ENCODE results near the gene ELMOD1.

The ELMOD1 gene

DNA sequence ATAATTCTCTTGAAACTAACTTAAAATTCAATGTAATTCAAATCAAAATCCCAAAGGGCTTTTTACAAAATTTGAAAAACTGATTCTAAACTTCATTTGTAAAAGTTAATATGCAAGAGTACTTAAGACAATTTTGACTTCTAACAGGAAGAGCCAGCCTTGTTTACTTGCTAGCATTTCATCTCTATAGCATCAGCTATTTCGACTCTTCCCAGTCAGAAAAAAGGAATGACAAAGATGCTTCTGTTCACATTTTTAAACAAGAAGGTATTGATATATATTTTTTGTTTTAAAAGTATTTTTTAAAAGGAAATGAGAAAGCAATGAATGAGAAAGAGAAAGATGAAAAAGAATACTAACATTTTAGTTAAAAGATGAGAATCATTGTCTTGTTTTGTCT is 104.5 kb downstream of the ELMOD1 start:
- ChIA-PET CTCF (interaction anchor here (0.7 to 4.3 kb wide), 5 partner anchors 12 to 145 kb away, joined by 3 to 24 read pairs (median 3); no protein-coding TSS in a partner anchor), POLR2A (no interaction called here)
- TF ChIP-seq, protein P1, sequence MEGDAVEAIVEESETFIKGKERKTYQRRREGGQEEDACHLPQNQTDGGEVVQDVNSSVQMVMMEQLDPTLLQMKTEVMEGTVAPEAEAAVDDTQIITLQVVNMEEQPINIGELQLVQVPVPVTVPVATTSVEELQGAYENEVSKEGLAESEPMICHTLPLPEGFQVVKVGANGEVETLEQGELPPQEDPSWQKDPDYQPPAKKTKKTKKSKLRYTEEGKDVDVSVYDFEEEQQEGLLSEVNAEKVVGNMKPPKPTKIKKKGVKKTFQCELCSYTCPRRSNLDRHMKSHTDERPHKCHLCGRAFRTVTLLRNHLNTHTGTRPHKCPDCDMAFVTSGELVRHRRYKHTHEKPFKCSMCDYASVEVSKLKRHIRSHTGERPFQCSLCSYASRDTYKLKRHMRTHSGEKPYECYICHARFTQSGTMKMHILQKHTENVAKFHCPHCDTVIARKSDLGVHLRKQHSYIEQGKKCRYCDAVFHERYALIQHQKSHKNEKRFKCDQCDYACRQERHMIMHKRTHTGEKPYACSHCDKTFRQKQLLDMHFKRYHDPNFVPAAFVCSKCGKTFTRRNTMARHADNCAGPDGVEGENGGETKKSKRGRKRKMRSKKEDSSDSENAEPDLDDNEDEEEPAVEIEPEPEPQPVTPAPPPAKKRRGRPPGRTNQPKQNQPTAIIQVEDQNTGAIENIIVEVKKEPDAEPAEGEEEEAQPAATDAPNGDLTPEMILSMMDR (IDR thresholded peaks at IDR 0.05; ENCODE audit: insufficient read depth, low read length, missing control alignments): no peak
- no peak for DNase-seq (ENCODE audit: low read depth, low spot score)
- no peak overlapping the region for H3K4me3 ChIP-seq (ENCODE audit: low read depth, low read length)

DNA sequence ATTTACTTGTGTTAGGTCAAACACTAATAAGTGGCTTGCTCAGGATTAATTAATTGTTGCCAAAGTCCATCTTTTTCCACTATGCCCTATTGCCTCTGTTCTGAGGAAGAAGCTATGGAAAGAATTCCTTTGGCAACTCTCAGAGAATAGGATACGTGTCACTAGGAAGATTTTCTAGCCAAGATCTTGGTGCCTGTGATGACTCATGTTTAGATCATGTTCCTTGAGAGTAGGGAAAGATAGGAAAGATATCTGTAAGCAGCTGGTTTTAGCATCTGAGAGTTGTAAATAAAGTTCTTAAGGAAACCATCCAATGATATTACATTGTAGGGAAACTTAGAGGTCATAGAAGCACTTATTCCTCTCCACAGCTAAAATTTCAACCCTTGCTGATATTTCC is 105.2 kb downstream of the ELMOD1 start:
- peak; percentile 82 for DNase-seq (ENCODE audit: low read depth, low spot score)
- ChIA-PET POLR2A (no interaction called here), CTCF (interaction anchor here (0.7 to 4.3 kb wide), 5 partner anchors 11 to 146 kb away, joined by 3 to 24 read pairs (median 8); no protein-coding TSS in a partner anchor)
- no peak overlapping the region for H3K4me3 ChIP-seq (ENCODE audit: low read depth, low read length)
- TF ChIP-seq, protein P1 (IDR thresholded peaks at IDR 0.05; ENCODE audit: insufficient read depth, low read length, missing control alignments): no peak

DNA sequence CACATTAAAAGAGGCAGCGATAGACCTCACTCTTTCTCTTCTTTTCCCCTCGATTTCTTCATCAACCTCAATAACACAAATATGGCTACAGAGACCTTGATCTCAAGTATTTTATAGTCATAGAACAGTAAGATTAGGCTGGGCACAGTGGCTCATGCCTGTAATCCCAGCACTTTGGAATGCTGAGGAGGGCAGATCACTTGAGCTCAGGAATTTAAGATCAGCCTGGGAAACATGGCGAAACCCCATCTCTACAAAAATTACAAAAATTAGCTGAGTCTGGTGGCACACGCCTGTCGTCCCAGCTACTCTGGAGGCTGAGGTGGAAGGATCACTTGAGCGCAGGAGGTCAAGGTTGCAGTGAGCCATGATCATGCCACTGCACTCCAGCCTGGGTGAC is 106.3 kb downstream of the ELMOD1 start:
- DNase-seq (ENCODE audit: low read depth, low spot score): no peak
- TF ChIP-seq, protein P1 (IDR thresholded peaks at IDR 0.05; ENCODE audit: insufficient read depth, low read length, missing control alignments): no peak
- H3K4me3 ChIP-seq (ENCODE audit: low read depth, low read length): no peak overlapping the region
- CTCF ChIA-PET: interaction anchor here (1.4 to 4.3 kb wide), 4 partner anchors 8 to 134 kb away, joined by 5 to 24 read pairs (median 8); no protein-coding TSS in a partner anchor
- POLR2A ChIA-PET: no interaction called here

DNA sequence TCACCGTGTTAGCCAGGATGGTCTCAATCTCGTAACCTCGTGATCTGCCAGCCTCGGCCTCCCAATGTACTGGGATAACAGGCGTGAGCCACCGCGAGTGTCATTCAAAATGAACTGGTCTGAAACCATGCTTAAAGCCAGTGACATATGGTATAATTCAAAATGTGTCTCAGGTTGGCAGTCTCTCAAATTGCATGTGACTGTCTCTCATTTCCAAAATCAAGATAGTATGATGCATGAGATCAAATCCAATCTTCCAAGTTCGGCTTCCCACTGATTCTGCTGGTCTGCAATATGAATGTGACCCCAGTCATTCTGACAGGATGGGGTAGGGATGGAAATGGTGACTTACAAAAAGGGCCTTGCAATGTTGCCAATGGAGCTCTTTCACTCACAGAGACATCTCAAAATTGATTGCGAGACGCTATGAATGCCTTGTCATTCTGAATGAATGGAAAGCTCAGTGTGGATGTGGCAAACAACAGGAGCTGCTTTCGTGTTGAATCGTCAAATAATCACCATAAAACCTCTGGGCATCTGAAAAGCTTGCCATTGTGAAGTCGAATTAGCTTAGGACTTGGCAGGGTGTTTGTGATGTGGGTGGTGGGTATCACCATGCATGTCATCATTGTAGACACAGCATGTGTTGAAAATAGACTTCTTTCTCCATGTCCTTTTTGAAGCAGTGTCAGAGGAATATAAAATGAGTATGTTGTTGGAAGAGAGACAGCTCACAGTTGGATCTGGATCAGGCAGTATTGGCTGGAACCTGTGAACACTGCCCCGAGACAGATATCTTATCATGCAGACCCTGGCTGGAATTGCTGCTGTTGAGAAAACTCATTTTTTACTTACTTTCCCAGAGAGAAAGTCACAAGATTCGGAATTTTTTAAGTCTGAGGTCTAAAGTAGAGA is 108.7 kb downstream of the ELMOD1 start:
- DNase-seq (ENCODE audit: low read depth, low spot score): no peak
- TF ChIP-seq, protein P1 (IDR thresholded peaks at IDR 0.05; ENCODE audit: insufficient read depth, low read length, missing control alignments): no peak
- H3K4me3 ChIP-seq (ENCODE audit: low read depth, low read length): no peak overlapping the region
- ChIA-PET CTCF (interaction anchor here (0.7 to 1.6 kb wide), 3 partner anchors 10 to 199 kb away, joined by 3 to 5 read pairs (median 4); no protein-coding TSS in a partner anchor), POLR2A (no interaction called here)

DNA sequence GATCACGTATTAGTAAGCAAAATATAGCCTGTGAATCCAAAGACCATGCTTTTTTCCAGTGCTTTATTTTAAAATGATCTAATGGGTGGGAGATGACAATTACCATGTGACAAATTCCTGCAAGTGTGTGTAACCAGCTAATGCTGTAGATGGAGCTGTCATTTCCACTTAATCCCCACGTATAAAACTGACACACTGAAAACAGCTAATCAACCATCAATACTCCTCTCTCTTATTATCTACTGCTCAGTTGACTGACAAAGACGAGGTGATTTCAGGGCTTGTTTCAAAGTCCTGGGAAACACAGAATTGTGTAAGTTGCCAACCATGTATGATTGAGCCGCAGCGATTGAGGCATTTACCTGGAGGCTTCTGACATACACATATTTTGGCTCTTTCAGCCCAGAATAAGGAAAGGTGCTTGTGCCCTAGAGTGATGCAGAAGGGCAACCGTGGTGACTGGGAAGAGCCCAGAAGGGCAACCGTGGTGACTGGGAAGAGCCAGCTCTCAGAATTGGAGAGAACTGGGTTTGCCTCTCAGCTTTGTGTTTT is 111.2 kb downstream of the ELMOD1 start:
- TF ChIP-seq, protein P1 (IDR thresholded peaks at IDR 0.05; ENCODE audit: insufficient read depth, low read length, missing control alignments): no peak
- POLR2A ChIA-PET: no interaction called here
- CTCF ChIA-PET: no interaction called here
- no peak overlapping the region for H3K4me3 ChIP-seq (ENCODE audit: low read depth, low read length)
- no peak for DNase-seq (ENCODE audit: low read depth, low spot score)

DNA sequence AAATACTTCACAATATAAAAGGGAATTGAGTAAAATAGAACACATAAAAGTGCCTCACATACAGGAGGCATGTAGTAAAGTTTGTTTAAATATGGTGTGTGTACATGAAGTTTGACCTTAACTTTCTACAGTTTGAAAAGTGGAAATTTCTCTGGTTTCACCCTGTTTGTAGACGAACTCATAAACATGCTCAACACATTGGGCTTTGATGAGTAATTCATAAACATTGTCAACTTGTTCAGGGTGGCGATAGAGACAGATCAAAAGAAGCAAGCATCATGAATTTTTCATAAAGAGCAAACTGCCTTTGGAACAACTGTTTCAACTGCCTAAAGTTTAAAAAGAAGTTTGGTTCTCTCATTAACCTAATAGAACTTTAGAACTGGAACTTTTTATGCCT is 111.8 kb downstream of the ELMOD1 start:
- ChIA-PET POLR2A (no interaction called here), CTCF (no interaction called here)
- no peak overlapping the region for H3K4me3 ChIP-seq (ENCODE audit: low read depth, low read length)
- TF ChIP-seq, protein P1 (IDR thresholded peaks at IDR 0.05; ENCODE audit: insufficient read depth, low read length, missing control alignments): no peak
- no peak for DNase-seq (ENCODE audit: low read depth, low spot score)
